GM12872 (cell line): Measurements from ENCODE around the gene PAK5.

Experiments used
- CTCF ChIP-seq: IDR thresholded peaks from 3 replicates; pipeline ENCODE4 v1.5.1; 2011; ENCODE audit warnings: low read depth, mild to moderate bottlenecking, low read length, moderate library complexity; ENCODE audit not compliant: insufficient read depth

Gene PAK5

GRCh38 chr20:9582137-9582536 lies 256.7 kb downstream of the PAK5 start:
- TF ChIP-seq CTCF: no peak

DNA sequence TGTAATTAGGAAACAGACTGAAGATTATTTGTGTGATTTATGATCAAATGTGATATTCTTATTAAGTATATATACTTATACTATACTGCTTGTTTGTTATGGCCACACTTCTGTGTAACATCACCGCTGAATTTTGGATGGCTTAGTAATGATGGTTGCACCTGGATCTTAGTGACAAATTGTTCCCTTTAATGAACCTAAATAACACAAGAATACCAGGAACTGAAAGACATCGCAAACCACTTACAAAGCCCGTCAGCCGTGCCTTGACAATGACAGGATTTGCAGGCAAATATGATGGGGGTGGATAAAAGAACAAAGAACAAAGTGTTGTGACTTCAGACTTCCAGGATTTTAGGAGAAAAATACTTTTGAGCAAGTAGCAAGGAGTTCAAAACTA lies 257.4 kb downstream of the PAK5 start:
- TF ChIP-seq CTCF: no peak

DNA sequence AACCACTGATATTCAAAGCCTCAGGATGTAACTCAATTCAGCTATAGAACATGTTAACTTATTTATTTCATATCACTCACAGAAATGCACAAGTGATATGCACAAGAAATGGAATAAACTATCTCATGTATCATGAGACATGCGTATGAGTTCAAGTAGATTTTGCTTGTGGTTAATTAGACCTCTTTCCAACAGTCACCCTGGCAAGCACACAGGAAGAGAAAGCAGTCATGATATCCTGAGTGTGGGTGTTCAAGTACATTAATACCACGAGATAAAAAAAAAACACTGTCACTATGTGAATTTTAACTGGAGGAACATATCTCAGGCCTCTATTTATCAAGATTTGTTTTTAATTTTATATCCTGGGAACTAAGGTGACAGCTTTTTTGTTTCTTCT lies 260.3 kb downstream of the PAK5 start:
- no peak for TF ChIP-seq CTCF

- TF ChIP-seq CTCF: no peak
Observed at GRCh38 chr20:9577397-9577796, 261.5 kb downstream of the PAK5 start.

DNA sequence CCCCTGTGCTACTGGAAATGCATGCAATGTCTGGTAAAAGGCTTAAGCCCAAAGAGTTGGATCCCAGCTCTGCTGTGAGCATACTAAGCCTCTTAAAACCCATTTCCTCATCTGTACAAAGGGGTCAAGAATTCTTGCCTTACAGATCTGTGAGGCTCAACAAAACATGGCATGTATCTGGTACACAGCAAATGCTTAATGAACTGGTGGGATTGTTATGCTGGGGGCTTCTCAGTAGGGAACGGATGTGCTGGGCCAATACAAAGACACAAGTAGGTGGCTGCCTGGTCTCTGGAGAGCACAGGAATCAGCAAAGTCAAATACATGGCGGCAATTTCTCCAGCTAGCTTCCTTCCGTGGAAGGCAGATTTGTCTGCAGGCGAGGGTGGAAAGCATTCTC lies 262.2 kb downstream of the PAK5 start:
- TF ChIP-seq CTCF: no peak

DNA sequence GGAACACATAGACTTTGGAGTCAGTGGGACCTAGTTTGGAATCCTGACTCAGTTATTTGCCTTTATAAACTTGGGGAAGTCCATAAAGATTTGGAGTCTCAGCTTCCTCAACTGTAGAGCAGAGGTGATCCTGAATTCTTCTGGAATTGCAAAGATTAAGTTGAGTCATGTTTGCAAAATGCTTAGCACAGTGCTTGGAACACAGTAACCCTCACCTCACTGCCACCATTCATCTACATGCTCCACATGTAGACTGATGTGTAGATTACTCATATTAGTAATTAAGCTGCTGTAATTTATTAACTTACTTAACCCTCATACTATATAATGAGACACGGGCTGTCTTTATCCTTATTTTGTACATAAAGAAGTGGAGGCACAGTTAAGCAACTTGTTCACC lies 263.0 kb downstream of the PAK5 start:
- no peak for TF ChIP-seq CTCF

DNA sequence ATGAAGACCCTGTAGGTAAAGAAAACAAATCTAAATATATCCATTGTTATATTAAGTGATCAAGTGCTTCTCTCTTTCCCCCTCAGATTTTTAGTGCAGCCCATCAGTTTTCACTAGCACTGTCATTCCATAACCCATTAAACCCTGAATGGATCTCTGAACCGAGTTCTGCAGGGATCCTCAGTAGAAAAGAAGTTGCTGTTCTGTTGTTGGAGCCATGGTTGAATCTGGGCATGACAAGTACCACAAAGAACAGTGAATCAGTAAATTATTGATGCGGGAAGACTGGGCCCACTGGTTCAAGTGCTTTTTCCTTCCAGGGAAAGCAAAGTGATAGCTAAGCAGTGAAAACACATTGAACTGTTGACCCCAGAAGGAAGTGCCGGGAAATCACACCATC lies 264.1 kb downstream of the PAK5 start:
- no peak for TF ChIP-seq CTCF

DNA sequence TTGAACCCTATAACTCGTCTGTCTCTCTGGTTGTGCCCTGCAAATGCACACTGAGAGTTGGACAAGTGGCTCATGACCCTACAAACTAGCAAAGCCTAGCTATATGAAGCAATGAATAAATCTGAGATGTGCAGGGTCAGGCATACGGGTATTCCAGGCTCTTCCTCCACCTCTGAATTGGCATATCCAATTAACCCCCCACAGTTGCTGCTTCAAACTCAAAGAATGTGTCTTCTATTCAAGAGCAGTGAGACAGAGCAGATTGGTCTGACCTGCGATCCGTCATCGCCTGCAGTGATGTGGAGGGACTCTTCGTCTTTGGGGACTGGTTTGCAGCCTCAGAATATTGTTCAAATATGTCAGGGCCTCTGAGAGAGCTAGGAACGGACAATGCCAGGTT lies 264.7 kb downstream of the PAK5 start:
- TF ChIP-seq CTCF: no peak
